ENCODE data around the gene PPP2R5C. TPM values are rescaled to one million over a fixed set of nuclear protein-coding genes. Genes with fewer than 3 reads are reported as not detected.

The PPP2R5C gene
- total RNA-seq, 1 experiment from 2014 or later = 89.9 TPM

GRCh38 chr14:101947904-101948665 is 186.6 kb downstream of the PPP2R5C start (continued):
- no peak for TF ChIP-seq NR3C1 (CRISPR knock-in tag; conservative IDR thresholded peaks at IDR 0.05; ENCODE audit: low read depth)
- no peak for TF ChIP-seq JAZF1 (CRISPR knock-in tag; IDR thresholded peaks at IDR 0.05)
- TF ChIP-seq, protein P1, sequence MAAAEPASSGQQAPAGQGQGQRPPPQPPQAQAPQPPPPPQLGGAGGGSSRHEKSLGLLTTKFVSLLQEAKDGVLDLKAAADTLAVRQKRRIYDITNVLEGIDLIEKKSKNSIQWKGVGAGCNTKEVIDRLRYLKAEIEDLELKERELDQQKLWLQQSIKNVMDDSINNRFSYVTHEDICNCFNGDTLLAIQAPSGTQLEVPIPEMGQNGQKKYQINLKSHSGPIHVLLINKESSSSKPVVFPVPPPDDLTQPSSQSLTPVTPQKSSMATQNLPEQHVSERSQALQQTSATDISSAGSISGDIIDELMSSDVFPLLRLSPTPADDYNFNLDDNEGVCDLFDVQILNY (CRISPR knock-in tag; IDR thresholded peaks at IDR 0.05) = peak; percentile 41; the same call in 1 of the 2 replicates
- no peak for TF ChIP-seq ZNF121 (CRISPR knock-in tag; IDR thresholded peaks at IDR 0.05)
- TF ChIP-seq, protein P2, sequence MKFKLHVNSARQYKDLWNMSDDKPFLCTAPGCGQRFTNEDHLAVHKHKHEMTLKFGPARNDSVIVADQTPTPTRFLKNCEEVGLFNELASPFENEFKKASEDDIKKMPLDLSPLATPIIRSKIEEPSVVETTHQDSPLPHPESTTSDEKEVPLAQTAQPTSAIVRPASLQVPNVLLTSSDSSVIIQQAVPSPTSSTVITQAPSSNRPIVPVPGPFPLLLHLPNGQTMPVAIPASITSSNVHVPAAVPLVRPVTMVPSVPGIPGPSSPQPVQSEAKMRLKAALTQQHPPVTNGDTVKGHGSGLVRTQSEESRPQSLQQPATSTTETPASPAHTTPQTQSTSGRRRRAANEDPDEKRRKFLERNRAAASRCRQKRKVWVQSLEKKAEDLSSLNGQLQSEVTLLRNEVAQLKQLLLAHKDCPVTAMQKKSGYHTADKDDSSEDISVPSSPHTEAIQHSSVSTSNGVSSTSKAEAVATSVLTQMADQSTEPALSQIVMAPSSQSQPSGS (CRISPR knock-in tag; IDR thresholded peaks at IDR 0.05; ENCODE audit: borderline replicate concordance, low read depth) = no peak
- no peak for TF ChIP-seq JUN (CRISPR knock-in tag; IDR thresholded peaks at IDR 0.05)
- TF ChIP-seq, protein P3, sequence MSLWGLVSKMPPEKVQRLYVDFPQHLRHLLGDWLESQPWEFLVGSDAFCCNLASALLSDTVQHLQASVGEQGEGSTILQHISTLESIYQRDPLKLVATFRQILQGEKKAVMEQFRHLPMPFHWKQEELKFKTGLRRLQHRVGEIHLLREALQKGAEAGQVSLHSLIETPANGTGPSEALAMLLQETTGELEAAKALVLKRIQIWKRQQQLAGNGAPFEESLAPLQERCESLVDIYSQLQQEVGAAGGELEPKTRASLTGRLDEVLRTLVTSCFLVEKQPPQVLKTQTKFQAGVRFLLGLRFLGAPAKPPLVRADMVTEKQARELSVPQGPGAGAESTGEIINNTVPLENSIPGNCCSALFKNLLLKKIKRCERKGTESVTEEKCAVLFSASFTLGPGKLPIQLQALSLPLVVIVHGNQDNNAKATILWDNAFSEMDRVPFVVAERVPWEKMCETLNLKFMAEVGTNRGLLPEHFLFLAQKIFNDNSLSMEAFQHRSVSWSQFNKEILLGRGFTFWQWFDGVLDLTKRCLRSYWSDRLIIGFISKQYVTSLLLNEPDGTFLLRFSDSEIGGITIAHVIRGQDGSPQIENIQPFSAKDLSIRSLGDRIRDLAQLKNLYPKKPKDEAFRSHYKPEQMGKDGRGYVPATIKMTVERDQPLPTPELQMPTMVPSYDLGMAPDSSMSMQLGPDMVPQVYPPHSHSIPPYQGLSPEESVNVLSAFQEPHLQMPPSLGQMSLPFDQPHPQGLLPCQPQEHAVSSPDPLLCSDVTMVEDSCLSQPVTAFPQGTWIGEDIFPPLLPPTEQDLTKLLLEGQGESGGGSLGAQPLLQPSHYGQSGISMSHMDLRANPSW (CRISPR knock-in tag; conservative IDR thresholded peaks at IDR 0.05; ENCODE audit: low read depth) = no peak
- TF ChIP-seq, protein P4, sequence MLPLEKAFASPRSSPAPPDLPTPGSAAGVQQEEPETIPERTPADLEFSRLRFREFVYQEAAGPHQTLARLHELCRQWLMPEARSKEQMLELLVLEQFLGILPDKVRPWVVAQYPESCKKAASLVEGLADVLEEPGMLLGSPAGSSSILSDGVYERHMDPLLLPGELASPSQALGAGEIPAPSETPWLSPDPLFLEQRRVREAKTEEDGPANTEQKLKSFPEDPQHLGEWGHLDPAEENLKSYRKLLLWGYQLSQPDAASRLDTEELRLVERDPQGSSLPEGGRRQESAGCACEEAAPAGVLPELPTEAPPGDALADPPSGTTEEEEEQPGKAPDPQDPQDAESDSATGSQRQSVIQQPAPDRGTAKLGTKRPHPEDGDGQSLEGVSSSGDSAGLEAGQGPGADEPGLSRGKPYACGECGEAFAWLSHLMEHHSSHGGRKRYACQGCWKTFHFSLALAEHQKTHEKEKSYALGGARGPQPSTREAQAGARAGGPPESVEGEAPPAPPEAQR (CRISPR knock-in tag; IDR thresholded peaks at IDR 0.05) = no peak
- TF ChIP-seq PRDM15 (CRISPR knock-in tag; IDR thresholded peaks at IDR 0.05) = no peak
- no peak for TF ChIP-seq ZBTB43 (CRISPR knock-in tag; IDR thresholded peaks at IDR 0.05)
- TF ChIP-seq NFE2L1 (CRISPR knock-in tag; IDR thresholded peaks at IDR 0.05) = no peak
- TF ChIP-seq, protein P5, sequence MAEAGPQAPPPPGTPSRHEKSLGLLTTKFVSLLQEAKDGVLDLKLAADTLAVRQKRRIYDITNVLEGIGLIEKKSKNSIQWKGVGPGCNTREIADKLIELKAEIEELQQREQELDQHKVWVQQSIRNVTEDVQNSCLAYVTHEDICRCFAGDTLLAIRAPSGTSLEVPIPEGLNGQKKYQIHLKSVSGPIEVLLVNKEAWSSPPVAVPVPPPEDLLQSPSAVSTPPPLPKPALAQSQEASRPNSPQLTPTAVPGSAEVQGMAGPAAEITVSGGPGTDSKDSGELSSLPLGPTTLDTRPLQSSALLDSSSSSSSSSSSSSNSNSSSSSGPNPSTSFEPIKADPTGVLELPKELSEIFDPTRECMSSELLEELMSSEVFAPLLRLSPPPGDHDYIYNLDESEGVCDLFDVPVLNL (CRISPR knock-in tag; IDR thresholded peaks at IDR 0.05; ENCODE audit: borderline replicate concordance, low read depth) = no peak
- TF ChIP-seq SMAD4 (CRISPR knock-in tag; IDR thresholded peaks at IDR 0.05) = no peak
- TF ChIP-seq CBFB (CRISPR knock-in tag; IDR thresholded peaks at IDR 0.05; ENCODE audit: low read depth) = no peak
- TF ChIP-seq MYBL2 (CRISPR knock-in tag; IDR thresholded peaks at IDR 0.05) = no peak
- TF ChIP-seq FOXK1 (CRISPR knock-in tag; IDR thresholded peaks at IDR 0.05) = peak; percentile 96

All from WTC11 (cell line).